Measurements from ENCODE around the gene EHD3. TPM values are rescaled to one million over a fixed set of nuclear protein-coding genes. Genes with fewer than 3 reads are reported as not detected.

Gene EHD3
- total RNA-seq, 1 donor from 2014 or later: 2.6 TPM

DNA sequence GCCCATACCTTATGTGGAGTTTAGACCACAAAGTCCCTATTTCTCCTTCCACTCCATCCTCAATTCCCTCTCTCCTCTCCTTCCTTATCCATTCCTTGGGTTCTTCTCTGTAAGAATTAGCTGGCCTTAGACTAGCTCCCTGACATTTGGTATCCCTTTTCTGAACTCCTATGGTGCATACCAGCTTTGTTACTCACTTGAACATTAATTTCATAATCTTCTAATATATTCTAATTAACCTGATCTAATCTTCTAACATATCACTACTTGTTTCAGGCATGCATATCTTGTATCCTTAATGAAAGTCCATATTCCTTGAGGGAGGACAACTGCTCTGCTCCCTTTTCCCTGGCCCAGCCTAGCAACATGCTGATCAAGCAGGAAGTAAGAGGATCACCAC is 66.4 kb downstream of the EHD3 start:
- H3K4me3 ChIP-seq (ENCODE audit: low read length in 3 of 3): no peak overlapping the region
- H3K4me1 ChIP-seq (ENCODE audit: control insufficient read depth in 3 of 3, insufficient read depth in 3 of 3, low read length in 3 of 3): peaks cover 12 to 24% (median 15%) of the 10 kb centered on the region in 3 donors
- H3K36me3 ChIP-seq (ENCODE audit: control insufficient read depth in 3 of 3, insufficient read depth in 3 of 3, low read length in 3 of 3): no peaks in the 10 kb centered on the region
- H3K27me3 ChIP-seq (ENCODE audit: control insufficient read depth in 3 of 3, insufficient read depth in 3 of 3, low read length in 3 of 3): no peaks in the 10 kb centered on the region
- H3K9ac ChIP-seq (ENCODE audit: low read depth in 1 of 3, low read length in 3 of 3): no peak overlapping the region
- H3K27ac ChIP-seq (ENCODE audit: low read depth, low read length): no peak overlapping the region
- H3K9me3 ChIP-seq (ENCODE audit: control insufficient read depth in 3 of 3, low read length in 3 of 3): no peaks in the 10 kb centered on the region

DNA sequence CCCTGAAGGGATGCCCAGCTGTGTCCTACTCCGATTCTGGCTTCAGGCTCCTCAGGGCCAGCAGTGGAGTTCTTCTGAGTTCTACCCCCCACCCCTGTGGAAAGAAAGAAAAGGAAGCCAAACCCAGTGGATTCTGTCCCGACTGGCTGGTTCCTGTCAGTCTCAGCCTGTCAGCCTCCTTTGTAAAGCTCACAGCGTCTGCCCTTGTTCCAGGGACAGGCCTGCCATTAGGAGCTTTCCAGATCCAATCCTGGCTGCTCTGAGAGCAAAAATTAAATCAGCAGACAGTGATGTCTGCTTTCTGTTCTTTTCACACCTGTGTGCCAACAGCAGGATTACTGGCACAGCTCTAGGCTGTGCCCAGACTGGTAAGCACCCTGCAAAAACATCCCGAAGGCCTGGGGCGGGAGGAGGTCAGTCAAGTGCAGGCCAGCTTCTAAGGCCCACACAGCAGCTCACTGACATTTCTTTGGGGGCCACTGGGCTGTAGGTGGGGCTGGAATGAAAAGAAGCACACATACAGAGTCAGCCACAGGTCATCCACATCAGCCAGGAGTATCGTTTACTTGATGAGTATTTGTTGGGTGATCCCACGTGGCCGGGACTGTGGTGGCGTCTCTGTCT is 69.1 kb downstream of the EHD3 start:
- no peak overlapping the region for H3K9ac ChIP-seq (ENCODE audit: low read depth in 1 of 3, low read length in 3 of 3)
- no peaks in the 10 kb centered on the region for H3K9me3 ChIP-seq (ENCODE audit: control insufficient read depth in 3 of 3, low read length in 3 of 3)
- H3K4me1 ChIP-seq (ENCODE audit: control insufficient read depth in 3 of 3, insufficient read depth in 3 of 3, low read length in 3 of 3): no peaks in the 10 kb centered on the region
- no peak overlapping the region for H3K4me3 ChIP-seq (ENCODE audit: low read length in 3 of 3)
- no peak overlapping the region for H3K27ac ChIP-seq (ENCODE audit: low read depth, low read length)
- no peaks in the 10 kb centered on the region for H3K36me3 ChIP-seq (ENCODE audit: control insufficient read depth in 3 of 3, insufficient read depth in 3 of 3, low read length in 3 of 3)
- H3K27me3 ChIP-seq (ENCODE audit: control insufficient read depth in 3 of 3, insufficient read depth in 3 of 3, low read length in 3 of 3): no peaks in the 10 kb centered on the region

DNA sequence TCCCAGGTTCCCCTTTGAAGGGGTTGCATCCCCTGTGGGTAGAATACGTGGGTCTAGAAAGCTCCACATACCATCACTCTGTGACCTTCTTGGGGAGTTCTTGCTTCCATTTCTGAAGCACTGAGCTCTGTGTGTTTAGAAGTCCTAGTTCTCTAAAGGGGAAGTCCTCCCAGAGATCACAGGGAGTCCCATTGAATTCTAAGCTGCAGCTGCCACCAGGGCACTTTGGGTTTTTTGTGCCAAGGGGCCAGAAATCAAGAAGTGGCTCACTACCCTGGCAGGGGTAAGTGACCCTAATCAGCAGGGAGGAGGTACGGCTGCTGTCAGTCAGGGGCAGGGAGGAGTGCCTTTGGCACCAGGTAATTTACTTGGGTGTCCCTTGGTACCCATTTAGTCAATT is 70.9 kb downstream of the EHD3 start:
- Histone ChIP-seq H3K4me1 (ENCODE audit: control insufficient read depth in 3 of 3, insufficient read depth in 3 of 3, low read length in 3 of 3) (no peaks in the 10 kb centered on the region), H3K27me3 (ENCODE audit: control insufficient read depth in 3 of 3, insufficient read depth in 3 of 3, low read length in 3 of 3) (no peaks in the 10 kb centered on the region), H3K27ac (ENCODE audit: low read depth, low read length) (no peak overlapping the region), H3K9me3 (ENCODE audit: control insufficient read depth in 3 of 3, low read length in 3 of 3) (no peaks in the 10 kb centered on the region), H3K9ac (ENCODE audit: low read depth in 1 of 3, low read length in 3 of 3) (no peak overlapping the region), H3K36me3 (ENCODE audit: control insufficient read depth in 3 of 3, insufficient read depth in 3 of 3, low read length in 3 of 3) (no peaks in the 10 kb centered on the region), H3K4me3 (ENCODE audit: low read length in 3 of 3) (no peak overlapping the region)

DNA sequence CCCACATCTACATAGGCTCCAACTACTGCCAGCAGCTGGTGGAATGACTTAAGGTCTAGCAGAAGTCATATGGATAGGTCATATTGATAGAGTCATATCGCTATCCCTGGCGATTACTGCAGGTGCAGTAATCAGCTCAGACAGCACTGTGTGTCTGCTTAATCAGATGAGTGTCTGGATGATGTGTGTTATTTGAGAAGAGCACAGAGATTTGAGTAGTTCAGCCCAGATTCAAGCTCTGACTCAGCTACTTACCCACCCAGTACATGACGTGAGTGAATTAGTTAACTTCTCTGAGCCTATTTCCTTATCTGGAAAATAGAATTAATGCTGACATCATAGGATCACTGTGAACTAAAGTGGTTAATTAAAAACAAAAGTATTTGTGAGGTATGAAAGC is 78.9 kb downstream of the EHD3 start:
- no peak overlapping the region for H3K27ac ChIP-seq (ENCODE audit: low read depth, low read length)
- no peaks in the 10 kb centered on the region for H3K27me3 ChIP-seq (ENCODE audit: control insufficient read depth in 3 of 3, insufficient read depth in 3 of 3, low read length in 3 of 3)
- H3K36me3 ChIP-seq (ENCODE audit: control insufficient read depth in 3 of 3, insufficient read depth in 3 of 3, low read length in 3 of 3): no peaks in the 10 kb centered on the region
- H3K4me1 ChIP-seq (ENCODE audit: control insufficient read depth in 3 of 3, insufficient read depth in 3 of 3, low read length in 3 of 3): no peaks in the 10 kb centered on the region
- no peaks in the 10 kb centered on the region for H3K9me3 ChIP-seq (ENCODE audit: control insufficient read depth in 3 of 3, low read length in 3 of 3)
- H3K4me3 ChIP-seq (ENCODE audit: low read length in 3 of 3): no peak overlapping the region
- no peak overlapping the region for H3K9ac ChIP-seq (ENCODE audit: low read depth in 1 of 3, low read length in 3 of 3)

DNA sequence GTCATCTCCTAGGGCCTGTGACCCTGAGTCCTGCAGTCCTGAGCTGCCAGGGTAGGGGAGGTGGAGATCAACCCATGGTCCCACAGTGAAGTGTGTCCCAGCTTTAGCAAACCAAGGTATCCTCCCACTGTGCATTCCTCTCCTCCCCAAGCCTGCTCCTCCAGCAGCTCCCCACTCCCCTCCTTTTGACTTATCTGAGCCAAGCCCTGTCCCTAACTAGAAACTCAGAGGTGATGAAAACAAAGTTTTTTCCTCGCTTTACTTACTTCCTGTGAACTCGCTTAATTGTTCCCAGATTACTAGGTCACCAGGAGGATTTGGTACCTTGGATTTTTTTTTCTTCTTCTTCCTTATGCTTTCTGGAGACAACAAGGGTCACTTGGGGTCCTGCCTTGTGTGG is 80.8 kb downstream of the EHD3 start:
- H3K9ac ChIP-seq (ENCODE audit: low read depth in 1 of 3, low read length in 3 of 3): no peak overlapping the region
- no peaks in the 10 kb centered on the region for H3K27me3 ChIP-seq (ENCODE audit: control insufficient read depth in 3 of 3, insufficient read depth in 3 of 3, low read length in 3 of 3)
- H3K9me3 ChIP-seq (ENCODE audit: control insufficient read depth in 3 of 3, low read length in 3 of 3): no peaks in the 10 kb centered on the region
- H3K27ac ChIP-seq (ENCODE audit: low read depth, low read length): no peak overlapping the region
- H3K4me1 ChIP-seq (ENCODE audit: control insufficient read depth in 3 of 3, insufficient read depth in 3 of 3, low read length in 3 of 3): peaks cover 0 to 7% (median 5%) of the 10 kb centered on the region in 3 donors
- no peaks in the 10 kb centered on the region for H3K36me3 ChIP-seq (ENCODE audit: control insufficient read depth in 3 of 3, insufficient read depth in 3 of 3, low read length in 3 of 3)
- no peak overlapping the region for H3K4me3 ChIP-seq (ENCODE audit: low read length in 3 of 3)

DNA sequence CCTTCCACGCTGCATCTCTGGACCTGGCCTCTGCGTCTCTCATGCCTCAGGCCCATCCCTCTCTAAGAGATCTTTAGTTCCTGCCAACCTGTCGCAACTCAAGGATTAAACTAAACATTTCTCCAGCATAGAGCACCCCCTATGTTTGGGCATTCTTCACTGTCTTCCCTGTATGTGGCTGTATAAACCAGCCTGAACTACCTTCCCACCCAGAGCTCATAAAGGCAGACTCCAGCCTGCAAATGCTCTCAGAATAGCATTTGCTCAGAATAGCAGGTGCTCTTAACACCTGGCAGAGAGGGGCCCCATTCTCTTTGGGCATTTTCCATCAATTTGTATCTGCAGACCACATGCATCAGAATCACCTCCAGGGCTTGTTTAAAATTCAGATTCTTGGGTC is 83.4 kb downstream of the EHD3 start:
- Histone ChIP-seq H3K9me3 (ENCODE audit: control insufficient read depth in 3 of 3, low read length in 3 of 3) (no peaks in the 10 kb centered on the region), H3K4me1 (ENCODE audit: control insufficient read depth in 3 of 3, insufficient read depth in 3 of 3, low read length in 3 of 3) (peaks cover 0 to 11% (median 10%) of the 10 kb centered on the region in 3 donors), H3K27me3 (ENCODE audit: control insufficient read depth in 3 of 3, insufficient read depth in 3 of 3, low read length in 3 of 3) (no peaks in the 10 kb centered on the region), H3K9ac (ENCODE audit: low read depth in 1 of 3, low read length in 3 of 3) (no peak overlapping the region), H3K27ac (ENCODE audit: low read depth, low read length) (no peak overlapping the region), H3K4me3 (ENCODE audit: low read length in 3 of 3) (no peak overlapping the region), H3K36me3 (ENCODE audit: control insufficient read depth in 3 of 3, insufficient read depth in 3 of 3, low read length in 3 of 3) (no peaks in the 10 kb centered on the region)

DNA sequence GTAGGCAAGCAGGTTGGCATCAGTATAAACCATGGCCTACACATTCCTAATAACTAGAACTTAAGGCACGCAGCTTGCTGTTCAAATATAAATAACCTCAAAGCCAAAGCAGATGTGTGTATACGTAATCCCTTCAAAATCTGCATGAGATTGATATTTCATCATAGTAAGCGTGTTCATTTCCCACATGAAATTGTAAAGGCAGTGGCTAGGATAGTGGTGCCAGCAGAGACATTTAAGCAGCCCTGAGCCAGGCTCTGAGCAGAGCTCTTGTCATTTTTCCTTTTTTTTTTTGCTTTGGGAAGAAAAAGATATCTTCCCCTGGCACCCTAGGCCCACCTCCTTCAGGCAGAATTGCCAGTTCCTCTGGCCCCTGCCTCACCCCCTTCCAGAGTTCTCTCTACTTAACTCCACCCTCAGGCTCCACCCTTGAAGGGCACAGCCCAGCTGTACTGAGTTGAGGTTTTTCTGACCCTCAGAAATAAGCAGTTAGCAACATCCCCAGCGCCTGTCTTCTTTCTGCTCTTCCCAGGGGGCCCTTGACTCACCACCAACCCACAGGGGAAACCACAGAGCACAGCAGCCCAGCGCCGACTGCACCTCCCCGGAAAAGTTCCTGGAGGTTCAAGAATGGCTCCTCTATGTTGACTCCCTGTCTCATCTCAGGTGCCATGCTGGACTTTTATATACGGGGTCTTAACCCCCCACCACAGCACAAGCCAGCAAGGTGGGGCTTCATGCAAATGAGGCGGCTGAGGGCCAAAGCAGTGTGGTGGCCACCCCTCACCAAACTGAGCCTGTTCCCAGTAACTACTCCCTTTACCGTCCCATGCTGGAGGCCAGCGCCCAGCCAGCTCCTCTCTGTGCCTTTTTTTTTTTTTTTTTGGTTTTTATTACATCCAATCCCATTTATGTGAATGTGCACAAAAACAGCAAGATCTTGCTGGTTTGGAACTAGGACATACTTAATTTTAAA is 84.7 kb downstream of the EHD3 start:
- Histone ChIP-seq H3K36me3 (ENCODE audit: control insufficient read depth in 3 of 3, insufficient read depth in 3 of 3, low read length in 3 of 3) (no peaks in the 10 kb centered on the region), H3K27me3 (ENCODE audit: control insufficient read depth in 3 of 3, insufficient read depth in 3 of 3, low read length in 3 of 3) (no peaks in the 10 kb centered on the region), H3K9me3 (ENCODE audit: control insufficient read depth in 3 of 3, low read length in 3 of 3) (no peaks in the 10 kb centered on the region), H3K4me3 (ENCODE audit: low read length in 3 of 3) (no peak overlapping the region), H3K27ac (ENCODE audit: low read depth, low read length) (no peak overlapping the region), H3K4me1 (ENCODE audit: control insufficient read depth in 3 of 3, insufficient read depth in 3 of 3, low read length in 3 of 3) (peaks cover 0 to 14% (median 14%) of the 10 kb centered on the region in 3 donors), H3K9ac (ENCODE audit: low read depth in 1 of 3, low read length in 3 of 3) (no peak overlapping the region)

Small RNA genes within 50 kb of the gene (small RNA-seq; reads per million reads assigned to genes)
- gene RNA5SP90: not detected

Other genes with a start within 250 kb of the EHD3 start
- 2.1 TPM for gene GALNT14, start 95.7 kb upstream of the EHD3 start, total RNA-seq
- gene CAPN14, start 16.6 kb upstream of the EHD3 start, total RNA-seq: not detected
- gene XDH, start 180.6 kb downstream of the EHD3 start, total RNA-seq: not detected